Renal cortical epithelial cell (primary cell): Measurements from ENCODE around the gene CDC42BPA. TPM values are rescaled to one million over a fixed set of nuclear protein-coding genes. Genes with fewer than 3 reads are reported as not detected.
"Not testable (repeated sequence)": the region's sequence is repeated elsewhere in the genome, so short reads cannot be mapped to it uniquely, and the experiment has no call there.

ENCODE experiments used
- DNase-seq: peaks from one replicate; pipeline ENCODE4 v3.0.0-alpha.2; 2011; ENCODE audit warnings: low read depth
- total RNA-seq: library from RNA; depleted of rRNA; stranded (reverse); fragments of >200 nt; gene quantifications from 2 replicates; pipeline ENCODE4 v1.2.3, GENCODE V29; 2014

Gene CDC42BPA
- total RNA-seq, 1 donor from 2014 or later: 63.5 TPM

- no peak for DNase-seq
These were observed 352.5 kb downstream of the CDC42BPA start for GRCh38 chr1:226965581-226966440.

GRCh38 chr1:226964611-226965486, 353.4 kb downstream of the CDC42BPA start:
- DNase-seq: no peak

- DNase-seq: no peak
These were observed 354.2 kb downstream of the CDC42BPA start for GRCh38 chr1:226964068-226964425.

- no peak for DNase-seq
These were observed 355.6 kb downstream of the CDC42BPA start for GRCh38 chr1:226962421-226963391.

- no peak for DNase-seq
These were observed 357.1 kb downstream of the CDC42BPA start for GRCh38 chr1:226960944-226961765.

- no peak for DNase-seq
These were observed 358.0 kb downstream of the CDC42BPA start for GRCh38 chr1:226960256-226960655.

GRCh38 chr1:226958300-226958699, 360.0 kb downstream of the CDC42BPA start:
- DNase-seq: no peak

- DNase-seq: no peak
These were observed 360.6 kb downstream of the CDC42BPA start for GRCh38 chr1:226957714-226958113.

- no peak for DNase-seq
These were observed 361.2 kb downstream of the CDC42BPA start for GRCh38 chr1:226956942-226957713.

- DNase-seq: not testable (repeated sequence)
These were observed 362.4 kb downstream of the CDC42BPA start for GRCh38 chr1:226955857-226956256.

GRCh38 chr1:226954777-226955176, 363.5 kb downstream of the CDC42BPA start:
- DNase-seq: no peak

GRCh38 chr1:226954337-226954736, 364.0 kb downstream of the CDC42BPA start:
- DNase-seq: no peak

- DNase-seq: no peak
These were observed 365.0 kb downstream of the CDC42BPA start for GRCh38 chr1:226953175-226953800.

GRCh38 chr1:226952118-226952441, 366.2 kb downstream of the CDC42BPA start:
- DNase-seq: no peak

- DNase-seq: no peak
These were observed 366.8 kb downstream of the CDC42BPA start for GRCh38 chr1:226951286-226952117.

GRCh38 chr1:226950871-226951270, 367.4 kb downstream of the CDC42BPA start:
- no peak for DNase-seq

- no peak for DNase-seq
These were observed 368.0 kb downstream of the CDC42BPA start for GRCh38 chr1:226950316-226950715.

- no peak for DNase-seq
These were observed 368.9 kb downstream of the CDC42BPA start for GRCh38 chr1:226949401-226949800.

GRCh38 chr1:226948996-226949395, 369.3 kb downstream of the CDC42BPA start:
- DNase-seq: no peak
